Measurements from ENCODE around the gene CD8B2.
"Not testable (repeated sequence)": the region's sequence is repeated elsewhere in the genome, so short reads cannot be mapped to it uniquely, and the experiment has no call there.

CD8B2 gene

GRCh38 chr2:106559786-106560185 is 72.6 kb downstream of the CD8B2 start:
- not testable (repeated sequence) for DNase-seq; H3K4ac ChIP-seq (ENCODE audit: low read depth, low read length); H3K9ac ChIP-seq (ENCODE audit: low read length); H3K27me3 ChIP-seq (ENCODE audit: insufficient read depth, low read length); H3K27ac ChIP-seq (ENCODE audit: low read depth, low read length); H3K36me3 ChIP-seq (ENCODE audit: control insufficient read depth in 1 of 2, insufficient read depth in 2 of 2, low read length in 2 of 2); H2BK5ac ChIP-seq (ENCODE audit: low read depth, low read length, poor library complexity); H4K8ac ChIP-seq (ENCODE audit: low read depth, low read length); H2BK120ac ChIP-seq (ENCODE audit: insufficient read depth, low read length, poor library complexity); H2AFZ ChIP-seq (ENCODE audit: insufficient read depth, low read length, poor library complexity); H4K91ac ChIP-seq (ENCODE audit: low read depth, low read length); H4K12ac ChIP-seq (ENCODE audit: low read depth, low read length); H3K4me1 ChIP-seq (ENCODE audit: control insufficient read depth in 1 of 2, insufficient read depth in 2 of 2, low read length in 2 of 2); H3K23ac ChIP-seq (ENCODE audit: low read length); H3K4me2 ChIP-seq (ENCODE audit: low read length); H3K9me3 ChIP-seq (ENCODE audit: insufficient read depth, low read depth, low read length); H3K14ac ChIP-seq (ENCODE audit: low read length); H3K4me3 ChIP-seq (ENCODE audit: low read depth, low read length); H3K79me2 ChIP-seq (ENCODE audit: control insufficient read depth, insufficient read depth, low read length, poor library complexity); H2BK12ac ChIP-seq (ENCODE audit: low read length); H3K79me1 ChIP-seq (ENCODE audit: low read length); H3K18ac ChIP-seq (ENCODE audit: low read length); H2AK5ac ChIP-seq (ENCODE audit: low read length)
- WGBS (ENCODE audit: extremely low coverage, insufficient coverage, insufficient read length): no CpG with 5 or more reads among the region's 3 CpGs

GRCh38 chr2:106560773-106561172 is 73.6 kb downstream of the CD8B2 start:
- Histone ChIP-seq H3K4me3 (ENCODE audit: low read depth, low read length) (no peak overlapping the region), H4K8ac (ENCODE audit: low read depth, low read length) (no peak overlapping the region), H2BK5ac (ENCODE audit: low read depth, low read length, poor library complexity) (no peak overlapping the region), H3K79me1 (ENCODE audit: low read length) (no peaks in the 10 kb centered on the region), H2AFZ (ENCODE audit: insufficient read depth, low read length, poor library complexity) (no peak overlapping the region), H3K18ac (ENCODE audit: low read length) (no peak overlapping the region), H3K36me3 (ENCODE audit: control insufficient read depth in 1 of 2, insufficient read depth in 2 of 2, low read length in 2 of 2) (no peaks in the 10 kb centered on the region), H3K4me1 (ENCODE audit: control insufficient read depth in 1 of 2, insufficient read depth in 2 of 2, low read length in 2 of 2) (no peaks in the 10 kb centered on the region), H2BK120ac (ENCODE audit: insufficient read depth, low read length, poor library complexity) (no peak overlapping the region), H3K14ac (ENCODE audit: low read length) (no peak overlapping the region), H3K4ac (ENCODE audit: low read depth, low read length) (no peak overlapping the region), H3K27ac (ENCODE audit: low read depth, low read length) (no peak overlapping the region), H2BK12ac (ENCODE audit: low read length) (no peak overlapping the region), H3K23ac (ENCODE audit: low read length) (no peak overlapping the region), H3K79me2 (ENCODE audit: control insufficient read depth, insufficient read depth, low read length, poor library complexity) (no peaks in the 10 kb centered on the region), H4K91ac (ENCODE audit: low read depth, low read length) (no peak overlapping the region), H3K4me2 (ENCODE audit: low read length) (no peak overlapping the region), H3K27me3 (ENCODE audit: insufficient read depth, low read length) (no peaks in the 10 kb centered on the region), H3K9ac (ENCODE audit: low read length) (no peak overlapping the region), H3K9me3 (ENCODE audit: insufficient read depth, low read depth, low read length) (peaks cover 5% of the 10 kb centered on the region), H4K12ac (ENCODE audit: low read depth, low read length) (no peak overlapping the region), H2AK5ac (ENCODE audit: low read length) (no peak overlapping the region)
- WGBS (ENCODE audit: extremely low coverage, insufficient coverage, insufficient read length): no CpG with 5 or more reads among the region's 1 CpG
- no peak for DNase-seq

- H2BK12ac ChIP-seq (ENCODE audit: low read length): no peak overlapping the region
- no peaks in the 10 kb centered on the region for H3K36me3 ChIP-seq (ENCODE audit: control insufficient read depth in 1 of 2, insufficient read depth in 2 of 2, low read length in 2 of 2)
- no peaks in the 10 kb centered on the region for H3K27me3 ChIP-seq (ENCODE audit: insufficient read depth, low read length)
- H3K4me1 ChIP-seq (ENCODE audit: control insufficient read depth in 1 of 2, insufficient read depth in 2 of 2, low read length in 2 of 2): peaks cover 4% of the 10 kb centered on the region in 2 experiments
- H2AFZ ChIP-seq (ENCODE audit: insufficient read depth, low read length, poor library complexity): no peak overlapping the region
- no peak overlapping the region for H3K4me2 ChIP-seq (ENCODE audit: low read length)
- no peak overlapping the region for H3K27ac ChIP-seq (ENCODE audit: low read depth, low read length)
- H3K79me2 ChIP-seq (ENCODE audit: control insufficient read depth, insufficient read depth, low read length, poor library complexity): no peaks in the 10 kb centered on the region
- no peak overlapping the region for H4K91ac ChIP-seq (ENCODE audit: low read depth, low read length)
- no peak overlapping the region for H2BK120ac ChIP-seq (ENCODE audit: insufficient read depth, low read length, poor library complexity)
- H2BK5ac ChIP-seq (ENCODE audit: low read depth, low read length, poor library complexity): no peak overlapping the region
- peak overlapping the region; percentile 51 for H3K4me3 ChIP-seq (ENCODE audit: low read depth, low read length)
- no peak overlapping the region for H3K23ac ChIP-seq (ENCODE audit: low read length)
- H3K14ac ChIP-seq (ENCODE audit: low read length): no peak overlapping the region
- H3K4ac ChIP-seq (ENCODE audit: low read depth, low read length): no peak overlapping the region
- H3K9me3 ChIP-seq (ENCODE audit: insufficient read depth, low read depth, low read length): peaks cover 5% of the 10 kb centered on the region
- H3K18ac ChIP-seq (ENCODE audit: low read length): no peak overlapping the region
- peaks cover 2% of the 10 kb centered on the region for H3K79me1 ChIP-seq (ENCODE audit: low read length)
- no peak overlapping the region for H4K12ac ChIP-seq (ENCODE audit: low read depth, low read length)
- DNase-seq: no peak
- H2AK5ac ChIP-seq (ENCODE audit: low read length): peak overlapping the region; percentile 26
- no CpG with 5 or more reads among the region's 8 CpGs for WGBS (ENCODE audit: extremely low coverage, insufficient coverage, insufficient read length)
- H4K8ac ChIP-seq (ENCODE audit: low read depth, low read length): no peak overlapping the region
- H3K9ac ChIP-seq (ENCODE audit: low read length): no peak overlapping the region
Observed at GRCh38 chr2:106561356-106561755, 74.2 kb downstream of the CD8B2 start.

GRCh38 chr2:106561803-106562202 is 74.6 kb downstream of the CD8B2 start:
- no peak overlapping the region for H4K91ac ChIP-seq (ENCODE audit: low read depth, low read length)
- H3K4ac ChIP-seq (ENCODE audit: low read depth, low read length): no peak overlapping the region
- H3K36me3 ChIP-seq (ENCODE audit: control insufficient read depth in 1 of 2, insufficient read depth in 2 of 2, low read length in 2 of 2): no peaks in the 10 kb centered on the region
- no peaks in the 10 kb centered on the region for H3K79me2 ChIP-seq (ENCODE audit: control insufficient read depth, insufficient read depth, low read length, poor library complexity)
- no peak overlapping the region for H2BK120ac ChIP-seq (ENCODE audit: insufficient read depth, low read length, poor library complexity)
- no peak overlapping the region for H2AFZ ChIP-seq (ENCODE audit: insufficient read depth, low read length, poor library complexity)
- peaks cover 5% of the 10 kb centered on the region for H3K9me3 ChIP-seq (ENCODE audit: insufficient read depth, low read depth, low read length)
- no peak overlapping the region for H4K12ac ChIP-seq (ENCODE audit: low read depth, low read length)
- peaks cover 2% of the 10 kb centered on the region for H3K79me1 ChIP-seq (ENCODE audit: low read length)
- H2AK5ac ChIP-seq (ENCODE audit: low read length): peak overlapping the region; percentile 26
- H3K27me3 ChIP-seq (ENCODE audit: insufficient read depth, low read length): no peaks in the 10 kb centered on the region
- no peak overlapping the region for H4K8ac ChIP-seq (ENCODE audit: low read depth, low read length)
- no CpG with 5 or more reads among the region's 4 CpGs for WGBS (ENCODE audit: extremely low coverage, insufficient coverage, insufficient read length)
- no peak for DNase-seq
- H3K4me1 ChIP-seq (ENCODE audit: control insufficient read depth in 1 of 2, insufficient read depth in 2 of 2, low read length in 2 of 2): peaks cover 4% of the 10 kb centered on the region in 2 experiments
- no peak overlapping the region for H2BK5ac ChIP-seq (ENCODE audit: low read depth, low read length, poor library complexity)
- H2BK12ac ChIP-seq (ENCODE audit: low read length): no peak overlapping the region
- no peak overlapping the region for H3K18ac ChIP-seq (ENCODE audit: low read length)
- H3K4me3 ChIP-seq (ENCODE audit: low read depth, low read length): no peak overlapping the region
- no peak overlapping the region for H3K23ac ChIP-seq (ENCODE audit: low read length)
- H3K9ac ChIP-seq (ENCODE audit: low read length): no peak overlapping the region
- no peak overlapping the region for H3K4me2 ChIP-seq (ENCODE audit: low read length)
- no peak overlapping the region for H3K27ac ChIP-seq (ENCODE audit: low read depth, low read length)
- no peak overlapping the region for H3K14ac ChIP-seq (ENCODE audit: low read length)
